Spleen (tissue), 10 donors: ENCODE results near the gene FAM156B. TPM values are rescaled to one million over a fixed set of nuclear protein-coding genes. Genes with fewer than 3 reads are reported as not detected.

Source experiments
- polyA plus RNA-seq, 3 donors: library from polyadenylated mRNA; stranded (reverse); fragments of 200-250 nt; gene quantifications; one replicate each; pipeline ENCODE4 v1.2.1, GENCODE V29; 2013
- total RNA-seq, 7 donors: library from RNA; depleted of rRNA in 3 of 7; stranded (reverse); fragments of >200 nt in 3 of 7; fragmentation: NEBNext Ultra II Directional in 4 of 7; extraction: Animal tissue kit (Norgen Biotek cat#: 25700) in 4 of 7; gene quantifications; one replicate each; pipeline versions ENCODE4 v1.1.0 to v1.2.1, GENCODE V29; 2016 to 2021
- donor health status: healthy with polysubstance abuse.
- donor health status: DM: no; HTN: no; CAD: no; lungs with moderate emphysema.
- donor health status: DM: no; HTN: no; CAD: no.
- donor health status: Bipolar disorder and iron deficiency.
- donor health status: healthy.
- donor health status: DM: no; HTN: no; CAD: no.
- donor health status: DM: yes; HTN: yes; CAD: no.

Gene FAM156B
- total and polyA plus RNA-seq, 10 donors: 9.5 to 90.8 (median 25.5) TPM

Other genes with a start within 250 kb of the FAM156B start
- not detected for gene SSX7, start 242.4 kb upstream of the FAM156B start, total RNA-seq
- not detected for gene SSX7, start 242.4 kb upstream of the FAM156B start, polyA plus RNA-seq
- not detected for gene SSX2, start 190.2 kb upstream of the FAM156B start, total RNA-seq
- gene SSX2, start 190.2 kb upstream of the FAM156B start, polyA plus RNA-seq: not detected
- gene SSX2B, start 146.1 kb upstream of the FAM156B start, total RNA-seq: not detected
- not detected for gene SSX2B, start 146.1 kb upstream of the FAM156B start, polyA plus RNA-seq
- not detected for gene SPANXN5, start 99.9 kb upstream of the FAM156B start, total RNA-seq
- not detected for gene SPANXN5, start 99.9 kb upstream of the FAM156B start, polyA plus RNA-seq
- not detected for gene XAGE5, start 86.0 kb upstream of the FAM156B start, total RNA-seq
- gene XAGE5, start 86.0 kb upstream of the FAM156B start, polyA plus RNA-seq: not detected
- not detected for gene XAGE3, start 29.2 kb upstream of the FAM156B start, total RNA-seq
- gene XAGE3, start 29.2 kb upstream of the FAM156B start, polyA plus RNA-seq: not detected
- gene FAM156A, start 61.2 kb downstream of the FAM156B start, total RNA-seq: 10 to 100 TPM; 18.3 to 29.7 (median 25.9) TPM
- gene FAM156A, start 61.2 kb downstream of the FAM156B start, polyA plus RNA-seq: 10 to 100 TPM in 2 of 3 donors, 1 to 10 TPM in 1; 9.0 to 15.1 (median 10.5) TPM
- 1 to 10 TPM; 1.8 to 4.4 (median 2.8) TPM for gene GPR173, start 151.5 kb downstream of the FAM156B start, total RNA-seq
- gene GPR173, start 151.5 kb downstream of the FAM156B start, polyA plus RNA-seq: 1 to 10 TPM in 1 of 3 donors, under 1 TPM in 2; 0.44 to 1.1 (median 0.83) TPM
- 10 to 100 TPM; 28.6 to 60.0 (median 51.7) TPM for gene TSPYL2, start 185.0 kb downstream of the FAM156B start, total RNA-seq
- gene TSPYL2, start 185.0 kb downstream of the FAM156B start, polyA plus RNA-seq: 10 to 100 TPM; 35.6 to 65.8 (median 58.6) TPM
- gene KANTR, start 196.8 kb downstream of the FAM156B start, total RNA-seq: 10 to 100 TPM; 14.0 to 34.5 (median 19.3) TPM
- gene KANTR, start 196.8 kb downstream of the FAM156B start, polyA plus RNA-seq: 1 to 10 TPM; 4.4 to 8.4 (median 6.1) TPM